Stimulated activated CD4-positive, alpha-beta T cell treated with anti-CD3 and anti-CD28 coated beads, TNF-alpha, amount 100 ng/mL, for 24 hours (primary cell): Measurements from ENCODE around the gene CCND1.

Experiments
- DNase-seq, 3 experiments: peaks; one replicate each; pipeline ENCODE4 v3.0.0-alpha.2; 2020; ENCODE audit warnings: low read depth in 3 of 3

The CCND1 gene

DNA sequence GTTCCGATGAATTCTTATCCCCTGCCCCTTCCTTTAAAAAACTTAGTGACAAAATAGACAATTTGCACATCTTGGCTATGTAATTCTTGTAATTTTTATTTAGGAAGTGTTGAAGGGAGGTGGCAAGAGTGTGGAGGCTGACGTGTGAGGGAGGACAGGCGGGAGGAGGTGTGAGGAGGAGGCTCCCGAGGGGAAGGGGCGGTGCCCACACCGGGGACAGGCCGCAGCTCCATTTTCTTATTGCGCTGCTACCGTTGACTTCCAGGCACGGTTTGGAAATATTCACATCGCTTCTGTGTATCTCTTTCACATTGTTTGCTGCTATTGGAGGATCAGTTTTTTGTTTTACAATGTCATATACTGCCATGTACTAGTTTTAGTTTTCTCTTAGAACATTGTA, 12.0 kb downstream of the CCND1 start:
- no peak for DNase-seq

DNA sequence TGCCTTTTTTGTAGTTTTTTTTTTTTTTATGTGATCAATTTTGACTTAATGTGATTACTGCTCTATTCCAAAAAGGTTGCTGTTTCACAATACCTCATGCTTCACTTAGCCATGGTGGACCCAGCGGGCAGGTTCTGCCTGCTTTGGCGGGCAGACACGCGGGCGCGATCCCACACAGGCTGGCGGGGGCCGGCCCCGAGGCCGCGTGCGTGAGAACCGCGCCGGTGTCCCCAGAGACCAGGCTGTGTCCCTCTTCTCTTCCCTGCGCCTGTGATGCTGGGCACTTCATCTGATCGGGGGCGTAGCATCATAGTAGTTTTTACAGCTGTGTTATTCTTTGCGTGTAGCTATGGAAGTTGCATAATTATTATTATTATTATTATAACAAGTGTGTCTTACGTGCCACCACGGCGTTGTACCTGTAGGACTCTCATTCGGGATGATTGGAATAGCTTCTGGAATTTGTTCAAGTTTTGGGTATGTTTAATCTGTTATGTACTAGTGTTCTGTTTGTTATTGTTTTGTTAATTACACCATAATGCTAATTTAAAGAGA, 12.5 kb downstream of the CCND1 start:
- DNase-seq = no peak

DNA sequence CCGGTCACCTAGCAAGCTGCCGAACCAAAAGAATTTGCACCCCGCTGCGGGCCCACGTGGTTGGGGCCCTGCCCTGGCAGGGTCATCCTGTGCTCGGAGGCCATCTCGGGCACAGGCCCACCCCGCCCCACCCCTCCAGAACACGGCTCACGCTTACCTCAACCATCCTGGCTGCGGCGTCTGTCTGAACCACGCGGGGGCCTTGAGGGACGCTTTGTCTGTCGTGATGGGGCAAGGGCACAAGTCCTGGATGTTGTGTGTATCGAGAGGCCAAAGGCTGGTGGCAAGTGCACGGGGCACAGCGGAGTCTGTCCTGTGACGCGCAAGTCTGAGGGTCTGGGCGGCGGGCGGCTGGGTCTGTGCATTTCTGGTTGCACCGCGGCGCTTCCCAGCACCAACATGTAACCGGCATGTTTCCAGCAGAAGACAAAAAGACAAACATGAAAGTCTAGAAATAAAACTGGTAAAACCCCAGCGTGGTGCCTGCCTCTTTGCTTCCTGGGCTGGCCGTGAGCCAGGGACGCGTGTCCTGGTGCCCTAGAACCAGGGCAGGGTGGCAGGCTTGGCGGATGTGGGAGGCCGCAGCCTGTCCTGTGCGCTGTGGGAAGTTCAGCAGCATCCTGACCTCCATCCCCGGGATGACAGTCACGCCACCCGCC, 13.2 kb downstream of the CCND1 start:
- DNase-seq = no peak

DNA sequence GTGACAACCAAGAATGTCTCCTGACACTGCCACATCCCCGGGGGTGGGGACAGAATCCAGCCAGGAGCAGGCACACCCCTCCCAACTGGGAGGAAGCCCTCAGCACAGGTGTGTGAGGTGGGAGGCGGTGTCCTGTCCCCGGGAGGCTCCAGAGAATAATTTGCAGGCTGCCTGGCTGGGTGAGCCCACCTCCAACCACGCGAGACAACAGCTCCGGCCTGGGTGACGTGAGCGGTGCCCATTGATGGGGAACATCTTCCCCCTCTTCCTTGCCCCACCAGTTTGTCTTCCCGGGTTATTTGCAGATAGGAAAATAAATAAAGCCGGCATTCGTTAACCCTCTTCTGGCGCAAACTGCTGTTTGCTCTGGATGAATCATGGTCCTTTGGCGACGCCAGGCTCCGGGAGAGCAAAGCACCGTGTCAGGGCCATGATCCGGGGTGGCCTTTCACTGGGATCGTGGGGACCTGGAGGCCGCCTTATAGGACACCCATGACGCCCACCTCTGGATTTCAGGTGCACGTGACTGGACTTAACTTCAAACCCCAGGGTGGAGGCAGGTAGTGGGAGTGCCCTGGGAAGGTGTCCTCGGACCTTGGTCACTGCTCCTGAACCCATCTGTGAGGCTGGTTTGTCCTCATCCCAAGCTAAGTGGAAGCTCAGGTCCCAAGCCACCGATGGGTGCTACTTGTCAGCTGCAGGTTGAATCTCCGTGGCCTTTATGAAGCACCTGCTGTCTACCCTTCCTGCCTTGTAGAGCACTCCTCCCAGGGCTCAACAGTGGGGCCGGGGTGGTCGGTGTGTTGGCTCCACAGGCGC, 13.9 kb downstream of the CCND1 start:
- DNase-seq = no peak

DNA sequence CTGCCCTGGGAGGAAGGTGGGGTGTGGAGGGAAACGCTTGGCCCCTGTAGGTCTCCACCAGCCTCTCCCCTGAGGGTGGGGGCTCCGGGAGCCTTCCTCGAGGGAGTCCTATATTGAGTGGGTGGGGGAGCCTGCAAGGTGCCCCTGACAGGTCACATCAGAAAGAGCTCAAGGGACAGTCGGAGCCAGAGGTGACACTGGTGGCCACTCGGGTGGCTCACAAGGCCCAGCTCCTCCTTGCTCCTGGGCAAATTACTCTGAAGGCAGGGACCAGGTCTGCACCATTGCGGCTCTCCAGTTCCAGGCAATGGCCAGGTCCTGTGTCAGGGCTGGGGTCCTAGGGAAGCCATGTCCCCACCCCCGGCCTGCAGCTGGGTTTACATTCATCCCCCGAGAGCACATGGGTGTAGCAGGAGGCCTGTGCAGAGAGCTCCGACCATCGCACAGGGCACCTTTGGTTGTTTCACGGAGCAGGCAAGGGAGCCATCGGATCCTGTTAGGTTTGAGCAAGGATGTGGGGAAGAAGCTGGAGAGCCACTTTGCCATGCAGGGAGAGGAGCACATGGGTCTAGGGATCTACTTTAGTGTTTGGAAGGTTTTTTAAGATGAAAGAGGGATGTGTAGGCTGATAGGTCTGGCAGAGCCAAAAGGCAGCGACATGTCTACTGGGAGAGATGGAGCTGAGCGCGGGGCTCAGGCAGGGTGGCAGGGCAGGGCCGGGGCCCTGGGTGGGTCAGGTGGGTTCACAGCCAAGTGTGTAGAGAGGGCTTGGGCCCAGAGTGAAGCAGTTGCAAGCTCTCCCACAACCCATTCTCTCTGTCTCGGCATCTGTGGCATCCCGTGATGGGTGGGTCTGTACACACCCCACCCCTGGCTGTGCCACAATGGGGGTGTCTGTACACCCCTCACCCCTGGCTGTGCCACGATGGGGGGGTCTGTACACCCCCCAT, 14.8 kb downstream of the CCND1 start:
- DNase-seq = no peak

DNA sequence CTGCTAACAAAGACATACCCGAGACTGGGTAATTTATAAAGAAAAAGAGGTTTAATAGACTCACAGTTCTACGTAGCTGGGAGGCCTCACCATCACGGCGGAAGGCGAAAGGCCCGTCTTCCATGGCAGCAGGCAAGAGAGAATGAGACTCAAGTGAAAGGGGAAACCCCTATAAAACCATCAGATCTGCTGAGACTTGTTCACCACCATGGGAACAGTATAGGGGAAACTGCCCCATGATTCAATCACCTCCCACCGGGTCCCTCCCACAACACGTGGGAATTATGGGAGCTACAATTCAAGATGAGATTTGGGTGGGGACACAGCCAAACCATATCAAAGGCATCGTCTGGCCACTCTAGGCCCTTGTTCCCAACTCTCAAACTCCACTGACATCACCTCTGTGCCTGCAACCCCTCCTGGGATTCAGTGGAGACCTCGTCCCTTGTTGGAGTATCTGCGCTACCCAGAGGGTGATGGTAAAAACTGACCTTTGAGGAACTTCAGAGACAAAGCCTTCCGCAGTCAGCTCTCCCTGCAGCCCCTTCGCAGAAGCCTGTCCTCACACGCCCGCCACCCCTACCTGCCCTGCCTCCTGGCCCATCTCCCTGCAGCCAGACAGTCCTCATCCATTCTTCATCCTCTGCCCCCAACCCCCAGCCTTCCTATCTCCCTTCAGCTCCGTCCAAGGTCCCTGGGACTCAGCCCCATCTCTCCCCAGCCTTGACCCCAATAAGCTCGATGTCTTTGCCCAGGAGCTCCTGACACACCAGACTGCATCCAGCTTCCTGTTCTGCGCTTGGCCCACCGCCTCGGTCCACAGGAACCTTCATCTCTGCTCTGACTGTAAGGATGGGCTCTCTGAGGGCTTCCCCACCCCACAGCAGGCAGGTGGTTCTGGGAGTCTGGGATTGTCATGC, 15.8 kb downstream of the CCND1 start:
- DNase-seq = no peak

DNA sequence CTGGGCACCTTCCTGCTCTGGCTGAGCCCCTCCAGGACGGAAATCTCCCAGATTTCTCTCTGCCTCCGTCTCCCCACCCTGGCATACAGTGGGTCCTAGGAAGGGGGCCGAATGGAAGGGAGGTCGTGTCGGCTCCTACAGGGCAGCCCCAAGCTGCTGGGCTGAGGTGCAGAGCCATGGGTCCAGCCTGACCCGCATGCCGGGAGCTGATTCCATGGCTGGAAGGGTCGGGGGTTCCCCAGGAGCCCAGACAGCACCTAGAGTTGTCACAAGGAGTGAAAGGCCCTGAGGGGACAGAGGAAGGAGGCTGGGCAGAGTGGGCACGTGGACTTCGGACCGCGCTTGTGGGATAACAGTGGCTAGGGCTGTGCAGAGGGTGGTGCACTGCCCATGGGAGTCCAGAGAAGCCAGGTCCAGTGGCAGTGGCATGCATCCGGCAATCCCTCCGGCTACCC, 16.5 kb downstream of the CCND1 start:
- DNase-seq = no peak

DNA sequence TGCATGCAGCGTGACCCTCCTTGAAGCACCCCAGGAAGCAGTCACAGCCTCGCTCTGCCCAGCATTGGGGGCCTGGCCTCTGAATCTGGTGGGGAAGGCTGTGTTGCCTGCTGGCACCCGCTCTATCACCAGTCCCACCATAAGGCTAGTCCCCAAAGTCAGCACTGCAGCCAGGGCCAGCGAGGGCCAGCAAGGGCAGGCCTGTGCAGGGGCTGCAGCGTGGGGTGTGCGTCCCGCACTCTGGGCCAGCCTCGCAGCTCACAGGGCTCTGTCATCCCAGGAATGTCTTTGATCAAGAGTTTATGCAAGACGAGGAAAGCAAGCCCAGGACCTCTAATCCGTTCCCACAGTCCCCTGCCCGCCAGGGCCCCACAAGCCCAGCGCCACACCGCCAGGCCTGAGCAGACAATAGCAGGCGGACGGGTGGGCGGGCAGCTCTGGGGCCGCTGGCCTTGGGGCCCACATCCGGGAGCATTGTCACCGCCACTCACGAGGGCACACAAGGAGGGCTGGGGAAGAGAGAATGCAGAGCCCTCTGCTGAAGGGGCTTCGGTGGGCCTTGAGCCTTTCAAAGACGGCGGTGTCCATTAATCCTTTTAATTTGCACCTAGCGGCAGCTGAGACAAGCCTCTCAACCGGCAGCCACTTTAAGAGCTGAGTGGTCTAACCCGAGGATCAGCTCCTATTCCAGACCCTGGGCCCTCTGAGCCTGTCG, 17.1 kb downstream of the CCND1 start:
- no peak for DNase-seq

DNA sequence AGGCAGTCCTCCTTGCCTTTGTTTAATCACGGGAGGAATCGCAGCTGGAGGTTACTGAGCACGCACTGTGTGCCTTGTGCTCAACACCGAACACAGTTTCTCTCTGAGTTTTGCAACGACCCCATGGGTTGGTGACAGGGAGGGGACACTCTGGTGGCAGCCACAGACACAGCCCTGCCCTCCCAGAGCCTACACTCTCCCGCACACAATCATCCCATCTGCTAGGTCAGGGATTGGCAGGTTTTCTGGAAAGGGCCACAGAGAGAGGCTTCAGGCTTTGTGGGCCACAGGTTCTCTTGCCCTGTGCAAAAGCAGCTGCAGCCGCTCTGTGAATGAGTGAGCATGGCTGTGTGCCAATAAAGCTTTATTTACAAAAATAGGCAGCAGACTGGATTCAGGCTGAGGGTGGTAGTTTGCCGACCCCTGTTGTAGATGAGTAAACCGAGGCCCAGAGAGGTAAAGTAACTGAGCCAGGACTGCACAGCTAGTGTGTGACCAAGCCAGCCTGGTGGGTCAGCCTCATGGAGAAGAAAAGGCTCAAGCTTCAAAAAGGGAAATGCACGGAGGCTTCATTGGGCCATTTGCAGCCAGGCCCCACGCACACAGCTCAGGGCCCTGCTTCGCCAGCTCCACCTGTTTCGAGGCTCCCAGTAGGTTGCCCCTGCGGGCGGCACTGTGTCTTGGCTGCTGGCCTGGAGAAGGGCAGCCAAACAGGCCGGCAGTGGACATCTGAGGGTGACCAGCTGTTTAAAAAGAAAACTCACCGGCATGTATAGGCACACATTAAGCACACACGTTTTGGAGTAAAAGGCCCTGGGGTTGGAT, 17.9 kb downstream of the CCND1 start:
- no peak for DNase-seq

DNA sequence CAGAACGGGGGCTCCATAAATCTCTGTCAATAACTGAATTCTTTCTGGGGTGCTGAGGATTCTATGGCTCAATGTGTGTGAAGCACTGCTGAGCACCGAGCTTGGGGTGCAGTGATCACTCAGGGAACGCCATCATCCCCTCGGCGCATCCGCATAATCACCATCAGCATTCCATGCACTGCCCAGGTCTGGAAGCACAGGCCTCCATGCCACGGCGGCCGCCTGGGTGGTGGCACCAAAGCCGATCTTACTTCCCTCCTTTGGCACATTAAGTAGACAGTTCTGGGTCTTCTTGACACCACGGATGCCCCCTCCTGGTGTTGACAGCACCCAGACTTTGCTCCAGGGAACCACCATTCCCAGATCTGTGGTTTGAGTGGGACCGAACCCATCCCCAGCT, 18.6 kb downstream of the CCND1 start:
- DNase-seq = no peak

DNA sequence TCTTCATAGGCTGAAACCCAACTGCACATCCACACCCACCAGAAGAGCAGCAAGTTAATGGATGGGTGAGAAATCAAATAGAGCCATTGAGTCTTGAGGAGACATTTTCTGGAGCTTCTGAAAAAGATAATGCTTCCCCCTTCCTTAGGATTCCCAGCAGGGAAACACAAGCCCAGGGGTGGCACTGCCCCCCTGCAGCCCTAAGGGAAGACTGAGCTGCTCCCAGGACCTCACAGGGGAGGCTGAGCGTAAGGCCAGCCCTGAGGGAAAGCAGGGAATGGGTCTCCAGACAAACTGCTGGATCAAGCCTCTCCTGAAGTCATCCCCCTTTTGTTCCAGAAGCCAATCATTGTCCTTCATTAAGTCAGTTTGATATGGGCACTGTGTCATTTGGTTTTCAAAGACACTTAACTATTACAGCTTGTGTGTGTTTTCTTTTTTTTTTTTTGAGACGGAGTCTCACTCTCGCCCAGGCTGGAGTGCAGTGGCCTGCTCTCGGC, 19.1 kb downstream of the CCND1 start:
- DNase-seq = no peak

DNA sequence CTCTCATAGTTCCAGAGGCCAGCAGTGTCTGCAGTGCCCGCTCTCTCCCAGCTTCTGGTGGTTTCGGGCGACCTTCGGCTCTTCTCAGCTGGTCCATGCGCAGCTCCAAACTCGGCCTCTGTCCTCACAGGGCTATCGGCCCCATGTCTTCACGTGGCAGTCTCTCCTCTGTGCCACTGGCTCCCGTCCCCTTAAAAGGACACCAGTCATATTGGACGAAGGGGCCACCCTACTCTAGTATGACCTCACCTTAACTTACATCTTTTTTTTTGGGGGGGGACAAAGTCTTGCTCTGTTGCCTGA, 20.4 kb downstream of the CCND1 start:
- DNase-seq = no peak

DNA sequence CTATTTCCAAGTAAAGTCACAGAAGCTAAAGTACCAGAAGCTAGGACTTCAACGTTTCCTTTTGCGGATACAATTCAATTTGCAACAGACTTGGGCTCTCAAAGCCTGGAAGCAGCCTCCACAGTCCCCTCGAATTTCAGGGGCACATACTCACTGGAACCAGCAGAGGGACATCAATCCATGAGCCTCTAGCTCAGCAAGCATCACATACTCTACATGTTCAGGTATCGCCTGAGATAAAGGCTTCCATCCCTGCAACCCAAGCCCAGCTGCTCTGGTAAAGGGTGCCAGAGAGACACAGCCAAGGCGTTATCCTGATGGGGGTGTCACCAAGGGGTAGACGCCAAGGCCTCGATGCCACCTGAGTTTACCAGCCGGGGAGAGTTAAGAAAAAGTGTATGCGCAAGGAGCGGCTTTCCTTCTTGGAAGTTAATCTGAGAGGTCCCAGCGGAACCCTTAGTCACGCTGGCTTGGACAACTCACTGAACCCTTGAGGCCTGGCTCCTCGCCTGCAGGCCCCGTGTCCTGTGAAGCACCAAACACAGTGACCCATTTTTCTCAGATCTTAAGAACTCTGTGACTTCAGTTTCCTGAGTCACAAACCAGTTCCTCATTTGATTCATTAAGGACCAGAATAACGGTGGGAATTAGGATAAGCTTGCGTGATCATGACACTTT, 21.2 kb downstream of the CCND1 start:
- DNase-seq = no peak

DNA sequence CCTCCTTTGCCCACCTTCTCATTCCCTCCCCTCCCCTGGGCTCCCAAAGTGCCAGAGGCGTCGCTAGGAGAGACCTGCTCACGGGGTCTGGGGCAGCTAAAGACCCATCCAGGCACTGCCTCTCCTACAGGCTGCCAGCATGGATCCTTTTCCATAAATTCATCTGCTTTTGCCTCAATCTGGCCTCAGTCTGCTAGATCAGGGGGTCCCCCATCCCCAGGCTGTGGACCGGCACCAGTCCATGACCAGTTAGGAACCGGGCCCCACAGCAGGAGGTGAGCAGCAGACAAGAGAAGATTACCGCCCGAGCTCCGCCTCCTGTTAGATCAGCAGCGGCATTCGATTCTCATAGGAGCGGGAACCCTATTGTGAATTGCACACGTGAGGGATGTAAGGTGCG, 21.9 kb downstream of the CCND1 start:
- no peak for DNase-seq

DNA sequence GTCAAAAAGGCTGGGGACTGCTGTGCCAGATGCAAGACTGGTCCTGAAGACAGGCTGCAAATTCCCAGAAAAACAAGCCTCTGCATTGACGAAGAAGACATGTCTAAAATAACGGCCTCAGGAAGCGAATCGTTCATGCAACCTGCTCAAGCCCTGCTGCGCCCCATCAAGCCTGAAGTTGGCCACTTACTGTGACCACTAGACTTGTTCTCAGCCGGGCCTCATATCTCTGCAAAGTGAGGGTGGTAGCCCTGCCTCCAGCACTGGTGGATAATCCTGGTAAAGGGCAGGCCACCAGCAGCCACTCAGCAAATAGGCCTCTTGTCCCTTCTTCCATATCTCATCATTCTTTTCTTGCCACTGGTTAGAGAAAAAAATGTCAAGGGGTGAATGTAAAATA, 22.4 kb downstream of the CCND1 start:
- DNase-seq = no peak

DNA sequence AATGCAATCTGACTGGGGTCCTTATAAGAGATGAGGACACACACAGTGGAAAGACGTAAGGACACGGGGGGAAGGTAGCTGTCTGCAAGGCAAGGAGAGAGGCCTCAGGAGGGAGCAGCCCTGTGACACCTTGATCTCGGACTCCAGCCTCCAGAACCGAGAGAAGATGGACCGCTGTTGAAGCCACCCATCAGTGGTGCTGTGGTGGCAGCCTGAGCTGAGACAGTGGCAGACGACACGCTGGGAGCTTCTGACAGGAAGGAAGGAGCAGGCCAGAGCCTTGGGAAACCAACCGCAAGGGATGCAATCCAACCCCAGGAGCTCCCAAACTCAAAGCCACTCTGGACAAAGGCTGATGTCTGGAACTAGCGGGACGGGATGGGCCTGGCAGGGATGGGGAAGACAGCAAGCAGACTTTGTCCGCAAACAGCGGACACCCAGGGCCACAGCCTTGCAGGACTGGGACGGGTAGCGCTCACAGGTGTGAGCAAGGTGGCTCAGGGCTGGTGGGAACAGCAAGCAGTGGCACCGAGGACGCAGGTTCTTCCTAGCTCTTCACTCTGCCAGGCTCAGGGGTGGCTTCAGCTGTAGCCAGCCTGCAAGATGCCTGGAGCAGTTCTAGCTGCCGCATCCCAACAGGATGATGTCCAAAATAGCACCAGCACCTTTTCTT, 23.3 kb downstream of the CCND1 start:
- no peak for DNase-seq

DNA sequence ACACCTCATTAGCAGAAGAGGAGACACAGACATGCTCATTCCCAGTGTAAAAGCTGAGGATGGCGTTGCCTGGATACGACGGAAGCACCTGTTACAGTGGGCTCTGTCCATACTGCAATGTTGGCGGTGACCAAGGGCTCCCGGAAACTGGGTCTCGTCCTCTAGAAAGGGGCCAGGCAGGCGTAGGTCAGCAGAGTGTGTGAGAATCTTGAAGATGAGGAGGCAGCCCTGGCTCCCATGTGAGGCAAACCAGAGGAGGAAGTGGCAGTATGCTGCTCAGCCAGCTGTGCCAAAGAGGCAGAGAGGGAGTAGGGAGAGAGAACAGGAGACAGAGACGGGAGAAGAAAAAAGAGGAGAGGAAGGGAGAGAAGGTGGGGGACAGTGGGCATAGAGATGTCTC, 23.9 kb downstream of the CCND1 start:
- DNase-seq = no peak

DNA sequence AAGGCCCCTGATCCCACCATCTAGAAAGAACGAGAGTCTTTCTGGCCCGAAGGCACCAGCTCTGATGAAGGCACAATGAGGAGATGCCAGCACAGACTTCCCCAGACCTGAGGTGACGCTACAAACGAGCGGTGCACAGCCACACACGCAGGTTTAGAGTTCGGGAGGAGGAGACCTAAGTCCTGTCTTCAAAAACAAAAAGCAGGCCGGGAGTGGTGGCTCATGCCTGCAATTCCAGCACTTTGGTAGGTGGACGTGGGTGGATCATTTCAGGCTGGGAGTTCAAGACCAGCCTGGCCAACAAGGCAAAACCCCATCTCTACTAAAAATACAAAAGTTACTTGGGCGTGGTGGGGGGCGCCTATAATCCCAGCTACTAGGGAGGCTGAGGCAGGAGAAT, 24.7 kb downstream of the CCND1 start:
- no peak for DNase-seq
